Gastroesophageal sphincter (tissue), 3 donors: ENCODE data around the gene CYCS.

Source experiments
- CTCF ChIP-seq, 4 experiments: fragments of 200-600 bp in 2 of 4; fragments of 450-650 bp in 2 of 4; sonication (generic) in 1 of 4; IDR thresholded peaks; one replicate each; pipeline ENCODE4 v1.5.1; 2017 to 2019; ENCODE audit warnings: antibody characterized with exemption in 4 of 4, mild to moderate bottlenecking in 2 of 4, moderate library complexity in 2 of 4
- POLR2A ChIP-seq, 2 donors: fragments of 450-650 bp; IDR thresholded peaks; one replicate each; pipeline ENCODE4 v1.6.1; 2017; ENCODE audit warnings: antibody characterized with exemption in 2 of 2, mild to moderate bottlenecking in 2 of 2, moderate library complexity in 1 of 2

- TF ChIP-seq CTCF (IDR thresholded peaks at IDR 0.05) = no peak
- TF ChIP-seq POLR2A (IDR thresholded peaks at IDR 0.05) = no peak
Observed at GRCh38 chr7:25087855-25088254, 37.2 kb downstream of the CYCS start.
